Measurements from ENCODE around the gene LRRC58.

The LRRC58 gene

GRCh38 chr3:120280566-120280965, 68.6 kb downstream of the LRRC58 start:
- DNase-seq (ENCODE audit: extremely low read depth in 1 of 2, low read depth in 1 of 2): no peak

- no peak for DNase-seq (ENCODE audit: extremely low read depth in 1 of 2, low read depth in 1 of 2)
Measured at GRCh38 chr3:120280026-120280425, 69.1 kb downstream of the LRRC58 start.

GRCh38 chr3:120276767-120277166, 72.4 kb downstream of the LRRC58 start:
- no peak for DNase-seq (ENCODE audit: extremely low read depth in 1 of 2, low read depth in 1 of 2)

- no peak for DNase-seq (ENCODE audit: extremely low read depth in 1 of 2, low read depth in 1 of 2)
Measured at GRCh38 chr3:120275618-120276017, 73.5 kb downstream of the LRRC58 start.

GRCh38 chr3:120274739-120275167, 74.4 kb downstream of the LRRC58 start:
- no peak for DNase-seq (ENCODE audit: extremely low read depth in 1 of 2, low read depth in 1 of 2)
